HUDEP-2 (cell line): ENCODE data around the gene RGS6.
"Not testable (repeated sequence)": the region's sequence is repeated elsewhere in the genome, so short reads cannot be mapped to it uniquely, and the experiment has no call there.

Experiments used
- DNase-seq, 76 experiments: peaks; one replicate each; lab custom pipeline; 2025; ENCODE audit not compliant: unreplicated experiment in 76 of 76; lab: John Stamatoyannopoulos, UW

RGS6 gene

DNA sequence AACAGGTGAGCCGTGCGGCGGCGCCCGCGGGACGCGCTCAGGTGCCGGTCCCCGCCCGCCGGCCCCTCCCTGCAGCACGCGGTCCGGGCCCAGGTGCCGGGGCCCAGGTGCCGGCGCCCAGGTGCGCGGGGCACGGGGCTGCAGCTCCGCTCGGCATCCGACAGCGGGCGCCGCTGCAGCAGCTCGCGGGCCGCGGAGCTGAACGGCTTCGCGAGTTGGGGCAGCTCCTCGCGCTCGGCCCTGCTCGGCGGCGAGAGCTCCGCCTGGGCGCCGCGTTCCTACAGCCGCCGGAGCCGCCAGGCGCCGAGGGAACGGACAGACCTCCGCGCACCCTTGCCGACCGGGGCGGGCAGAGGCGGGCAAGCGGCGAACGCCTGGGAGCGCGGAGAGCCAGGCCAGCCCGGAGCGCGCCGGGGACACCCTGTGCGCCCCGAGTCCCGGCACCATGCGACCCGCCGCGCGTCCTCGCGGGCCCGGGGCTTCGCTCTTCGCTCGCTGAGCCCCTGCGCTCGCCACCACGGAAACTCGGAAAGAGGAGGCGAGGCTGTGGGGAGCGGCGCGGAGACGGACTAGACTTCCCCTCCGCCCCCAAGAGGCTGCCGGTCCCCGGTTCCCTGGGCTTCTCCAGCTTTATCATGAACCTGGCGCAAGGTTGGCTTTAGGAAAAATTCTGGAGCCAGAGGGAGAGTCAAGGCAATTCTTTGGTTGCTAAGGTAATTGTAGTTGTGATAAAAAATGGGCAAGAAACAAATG, at the start of gene RGS6:
Gene RGS6, plus strand, starts transcription at position 201 of the 753 bp plus-strand sequence.
- DNase-seq, result peak in 46 of 76 experiments; percentile 1 to 63 (median 35)

DNA sequence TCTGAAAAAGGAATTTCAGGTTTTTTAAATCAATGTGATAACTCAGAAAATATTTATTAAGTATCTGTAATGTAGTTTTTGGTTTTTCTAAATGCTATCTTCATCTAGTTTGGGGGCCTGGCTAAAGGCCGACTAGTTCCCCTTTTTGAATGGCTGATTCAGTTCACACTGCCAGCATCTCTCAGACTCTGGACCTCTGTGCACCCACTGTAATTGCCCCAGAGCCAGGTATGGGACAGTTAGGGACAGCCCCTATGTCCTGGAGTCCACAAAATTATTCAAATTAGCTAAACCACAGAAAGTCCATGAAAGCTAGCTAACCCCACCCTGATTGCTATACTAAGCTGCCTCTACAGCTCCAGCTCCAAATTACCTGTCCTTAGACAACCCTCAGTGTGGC, 49.1 kb upstream of the RGS6 start:
- DNase-seq, result no peak

DNA sequence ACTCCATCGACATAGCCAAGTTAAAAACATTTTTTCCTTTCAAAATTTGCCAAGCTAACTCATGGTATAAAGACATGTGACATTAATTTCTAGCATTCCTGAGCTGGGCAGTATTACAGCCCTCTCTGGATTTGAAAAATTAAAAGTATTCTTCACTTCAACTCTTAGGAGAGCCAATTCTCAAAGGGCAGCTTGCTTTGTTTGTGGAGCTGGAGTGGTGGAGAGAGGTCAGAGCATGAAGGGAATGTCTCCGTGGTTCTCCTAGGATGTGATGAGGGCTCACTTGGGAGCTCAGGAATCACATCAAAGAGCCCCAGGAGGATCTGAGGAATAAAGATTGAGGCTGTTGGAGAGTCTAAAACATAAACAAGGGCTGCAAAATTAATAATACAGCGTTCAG, 46.9 kb upstream of the RGS6 start:
- DNase-seq, result no peak

DNA sequence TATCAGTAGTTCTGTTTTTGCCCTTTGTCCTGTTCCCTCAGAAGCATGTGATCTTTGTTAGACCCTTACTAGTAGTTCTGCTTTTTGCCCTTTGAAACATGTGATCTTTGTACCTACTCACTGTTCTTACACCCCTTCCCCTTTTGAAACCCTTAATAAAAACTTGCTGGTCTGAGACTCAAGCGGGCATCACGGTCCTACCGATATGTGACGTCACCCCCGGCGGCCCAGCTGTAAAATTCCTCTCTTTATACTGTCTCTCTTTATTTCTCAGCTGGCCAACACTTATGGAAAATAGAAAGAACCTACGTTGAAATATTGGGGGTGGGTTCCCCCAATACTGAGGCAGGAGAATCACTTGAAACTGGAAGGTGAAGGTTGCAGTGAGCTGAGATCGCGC, 44.4 kb upstream of the RGS6 start:
- DNase-seq, result not testable (repeated sequence)

DNA sequence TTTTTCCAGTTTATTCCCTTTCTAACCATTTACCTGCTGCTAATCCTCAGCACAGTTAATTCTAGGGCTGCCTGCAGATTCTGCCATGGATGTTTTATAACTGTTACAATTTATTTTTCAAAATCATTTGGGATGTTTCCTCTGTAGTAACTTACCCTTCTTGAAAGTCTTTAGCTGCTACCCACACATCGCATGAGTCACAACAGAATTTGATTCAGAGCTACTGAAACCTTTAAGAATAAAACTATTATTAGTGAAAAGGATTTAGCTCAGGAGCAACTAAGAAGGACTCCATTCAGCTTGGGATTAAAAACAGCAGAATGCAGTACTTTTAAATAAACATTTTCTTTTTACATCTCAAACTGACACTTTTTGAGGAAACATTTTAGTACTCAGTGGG, 41.7 kb upstream of the RGS6 start:
- DNase-seq, result no peak

DNA sequence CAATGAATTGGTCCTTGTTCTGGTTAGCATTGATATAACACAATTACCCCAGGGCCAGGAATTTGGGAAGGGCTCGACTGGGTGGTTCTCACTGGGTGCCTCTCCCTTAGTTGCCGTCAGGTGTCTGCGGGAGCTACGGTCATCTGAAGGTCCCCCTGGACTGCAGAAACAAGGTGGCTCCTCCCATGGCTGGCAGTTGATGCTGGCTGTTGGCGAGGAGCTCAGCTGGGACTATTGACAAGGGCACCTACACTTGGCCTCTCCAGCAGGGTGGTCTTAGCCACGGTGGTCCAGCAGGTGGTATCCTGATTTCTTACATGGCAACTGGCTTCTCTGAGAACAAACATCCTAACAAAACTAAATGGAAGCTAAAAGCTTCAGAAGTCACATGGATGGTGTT, 41.0 kb upstream of the RGS6 start:
- no peak for DNase-seq

DNA sequence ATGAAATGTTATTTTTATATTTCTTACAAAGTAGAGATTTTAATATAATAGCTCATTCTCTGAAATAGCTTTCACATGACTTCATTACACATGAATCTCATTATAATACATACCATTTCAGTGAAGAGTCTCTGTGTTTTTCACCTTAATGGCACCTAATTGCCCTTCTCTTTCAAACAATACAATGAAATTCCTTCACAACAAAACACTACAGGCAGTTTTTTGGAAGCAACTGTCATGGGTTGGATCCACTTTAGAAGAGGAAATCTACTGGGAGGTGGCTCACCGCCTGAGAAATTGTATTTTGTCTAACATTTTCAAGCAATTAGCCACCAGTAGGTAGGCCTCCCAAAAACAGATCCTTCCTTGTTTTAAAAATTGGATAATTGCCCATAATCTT, 40.3 kb upstream of the RGS6 start:
- no peak for DNase-seq

DNA sequence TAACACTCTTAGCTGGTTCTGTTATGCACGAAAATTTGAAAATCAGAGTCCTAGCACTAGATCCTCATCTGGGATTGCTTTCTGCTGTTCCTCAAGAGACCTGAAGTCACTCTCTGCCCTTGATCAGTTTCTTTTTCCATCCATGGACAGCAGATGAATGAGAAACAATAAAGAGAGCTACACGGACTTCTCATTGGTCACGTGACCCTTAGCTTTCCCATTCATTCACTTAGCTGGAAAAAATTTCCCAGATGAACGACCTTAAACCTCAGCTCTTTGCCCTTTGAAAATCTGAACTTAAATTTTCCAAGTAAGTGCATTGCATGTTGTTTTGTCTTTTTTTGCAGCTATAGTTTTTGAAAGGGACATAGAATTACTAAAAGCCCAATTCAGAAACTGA, 27.2 kb upstream of the RGS6 start:
- DNase-seq, result no peak

DNA sequence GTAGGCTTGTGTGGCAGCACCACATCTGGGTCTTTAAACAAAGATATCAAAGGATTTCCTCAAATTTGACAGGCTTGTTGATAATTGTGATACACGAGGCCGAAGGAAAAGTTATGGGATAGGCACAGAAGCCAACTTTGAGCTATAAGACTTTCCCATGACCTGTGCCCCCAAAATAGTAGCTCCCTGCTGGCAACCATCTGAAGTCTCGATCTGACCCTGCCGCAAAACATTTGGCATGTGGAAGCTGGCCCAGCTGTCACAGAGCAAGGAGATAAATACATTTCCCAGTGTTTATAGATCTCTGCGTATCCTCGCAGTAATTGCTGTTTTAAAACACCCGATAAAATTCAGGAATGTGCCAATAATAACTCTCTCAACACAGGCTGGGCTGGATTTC, 26.4 kb upstream of the RGS6 start:
- DNase-seq, result no peak

DNA sequence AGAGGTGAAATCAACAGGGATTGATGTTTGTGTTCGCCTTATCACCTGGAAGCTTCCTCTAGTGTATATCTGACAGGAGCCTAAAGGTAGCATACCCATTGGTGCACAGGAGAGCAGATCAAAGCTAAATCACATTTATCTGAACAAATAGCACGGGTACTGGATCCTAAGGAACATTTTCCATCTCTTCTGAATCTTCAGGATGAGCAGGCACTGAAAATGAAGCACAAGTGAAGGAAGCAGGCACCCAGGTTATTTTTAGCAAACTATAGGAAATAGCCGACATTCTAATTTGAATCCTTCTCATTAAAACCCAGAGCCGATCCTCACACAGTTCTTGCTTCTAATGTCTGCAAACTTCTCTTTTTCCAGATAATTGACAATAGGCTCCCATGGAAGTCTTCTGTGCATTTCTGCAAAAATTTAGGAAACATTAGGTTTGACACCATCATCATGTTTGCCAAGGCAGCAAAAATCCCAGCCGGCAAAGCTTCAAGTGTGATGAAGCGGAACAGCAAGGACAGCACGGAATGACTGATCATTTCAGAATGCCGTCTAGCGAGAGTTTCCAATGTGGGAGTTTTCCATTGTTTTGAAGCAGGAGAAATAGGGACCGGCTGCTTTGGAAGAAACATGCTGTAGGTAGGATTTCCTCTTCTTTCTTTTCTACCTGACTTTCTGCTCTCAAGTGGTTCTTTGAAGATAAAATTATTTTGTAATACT, 24.3 kb upstream of the RGS6 start:
- no peak for DNase-seq

DNA sequence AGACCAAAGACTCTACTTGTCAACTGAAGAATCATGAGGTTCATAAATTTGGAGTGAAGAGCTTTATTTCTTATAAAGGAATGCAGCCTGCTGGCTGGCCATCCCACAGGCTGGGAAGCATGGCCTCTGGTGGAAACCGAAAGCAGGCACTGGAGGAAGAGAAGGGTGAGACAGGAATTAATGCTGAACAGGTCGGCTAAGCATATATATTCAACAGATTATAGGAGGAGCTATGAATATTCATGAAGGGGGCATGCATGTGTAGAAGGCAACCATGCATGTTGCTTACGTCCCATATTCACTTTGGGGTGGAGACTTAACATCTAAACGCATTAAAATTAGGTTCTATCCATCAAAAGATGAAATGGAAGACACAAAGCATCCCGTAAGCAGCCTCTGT, 20.6 kb upstream of the RGS6 start:
- no peak for DNase-seq

DNA sequence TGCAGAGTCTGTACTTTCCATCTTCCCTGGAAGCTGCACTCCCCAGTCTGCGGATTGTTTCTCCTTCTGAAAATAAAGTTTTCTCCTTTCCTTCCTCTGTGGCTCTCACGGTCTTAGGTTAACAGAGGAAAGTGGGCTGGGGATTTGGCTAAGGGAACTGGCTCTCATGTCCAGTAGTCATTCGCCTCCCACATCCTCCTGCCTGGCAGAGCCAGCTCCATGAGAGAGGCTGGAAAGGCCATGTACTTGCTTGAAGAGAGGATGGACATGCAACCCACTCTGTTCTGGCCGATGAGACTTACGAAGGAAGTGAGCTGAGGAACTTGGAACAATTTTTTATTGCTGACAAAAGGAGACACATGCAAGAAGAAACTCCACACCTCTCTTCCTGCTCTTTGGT, 18.9 kb upstream of the RGS6 start:
- no peak for DNase-seq

DNA sequence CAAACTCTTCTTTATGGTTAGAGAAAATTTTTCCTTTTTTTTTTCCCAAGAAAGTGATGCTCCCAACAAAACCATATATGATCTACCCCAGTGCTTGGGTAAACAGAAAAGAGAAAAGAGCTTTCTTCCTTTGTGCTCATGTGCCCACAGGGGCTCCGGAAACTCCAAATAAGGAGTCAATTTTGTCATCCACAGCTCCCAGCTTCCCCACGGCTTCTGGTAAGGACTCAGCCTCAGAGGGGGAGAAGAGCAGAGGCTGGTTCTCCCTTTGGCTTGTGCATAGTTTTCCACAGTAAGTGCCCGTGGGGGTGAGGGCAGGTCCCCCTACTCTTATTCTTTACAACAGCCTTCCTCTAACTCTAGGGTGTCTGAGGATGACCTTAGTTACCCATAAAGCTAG, 13.3 kb upstream of the RGS6 start:
- DNase-seq, result no peak

DNA sequence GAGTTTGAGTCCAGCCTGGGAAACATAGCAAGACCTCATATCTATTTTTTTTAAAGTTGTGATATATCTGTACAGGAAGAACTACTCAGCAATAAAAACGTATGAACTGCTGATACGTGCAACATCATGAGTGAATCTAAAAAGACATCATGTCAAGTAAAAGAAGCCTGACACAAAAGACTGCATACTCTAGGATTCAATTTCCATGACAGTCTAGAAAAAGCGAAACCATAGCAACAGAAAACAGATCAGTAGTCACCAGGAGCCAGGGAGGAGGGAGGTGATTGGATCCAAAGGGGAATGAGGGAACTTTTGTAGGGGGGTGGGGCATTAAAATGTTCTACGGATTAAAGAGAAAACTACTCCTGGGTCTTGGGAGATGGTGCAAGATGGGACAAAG, 8.7 kb upstream of the RGS6 start:
- no peak for DNase-seq

DNA sequence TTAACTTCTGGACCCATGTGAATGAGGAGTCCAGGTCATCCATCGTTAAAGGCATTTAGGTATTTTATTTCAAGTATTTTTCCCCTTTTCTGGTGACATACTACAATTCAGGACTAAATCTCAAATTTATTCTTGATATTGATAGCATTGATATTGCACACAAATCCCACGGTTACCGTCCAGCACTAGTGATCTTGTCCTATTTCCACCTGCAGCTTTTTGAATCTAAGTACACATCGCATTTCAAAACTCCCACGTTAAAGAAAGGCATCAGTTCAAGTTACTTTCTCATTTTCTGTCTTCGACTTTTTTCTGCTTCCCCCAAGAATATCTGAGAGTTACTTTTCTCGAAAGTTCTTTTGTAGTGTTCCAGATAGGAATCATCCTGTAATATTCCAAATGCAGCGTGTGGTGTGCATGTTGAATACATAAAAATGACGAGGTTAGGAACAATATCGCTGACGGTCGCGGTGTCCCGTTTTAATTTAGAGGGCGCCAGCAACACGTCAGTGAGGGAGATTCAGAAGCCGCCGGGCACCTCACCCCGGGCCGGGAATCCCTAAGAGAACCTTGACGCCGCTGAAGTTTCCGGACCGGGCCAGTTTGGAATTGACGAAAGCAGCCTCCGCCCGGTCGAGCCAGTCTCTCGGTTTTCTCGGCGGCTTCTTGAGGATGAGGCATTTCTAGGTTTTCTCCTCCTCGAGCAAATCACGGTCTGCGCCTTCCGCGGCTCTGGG, 569 bp upstream of the RGS6 start:
- peak in 24 of 76 experiments; percentile 6 to 38 (median 20) for DNase-seq

DNA sequence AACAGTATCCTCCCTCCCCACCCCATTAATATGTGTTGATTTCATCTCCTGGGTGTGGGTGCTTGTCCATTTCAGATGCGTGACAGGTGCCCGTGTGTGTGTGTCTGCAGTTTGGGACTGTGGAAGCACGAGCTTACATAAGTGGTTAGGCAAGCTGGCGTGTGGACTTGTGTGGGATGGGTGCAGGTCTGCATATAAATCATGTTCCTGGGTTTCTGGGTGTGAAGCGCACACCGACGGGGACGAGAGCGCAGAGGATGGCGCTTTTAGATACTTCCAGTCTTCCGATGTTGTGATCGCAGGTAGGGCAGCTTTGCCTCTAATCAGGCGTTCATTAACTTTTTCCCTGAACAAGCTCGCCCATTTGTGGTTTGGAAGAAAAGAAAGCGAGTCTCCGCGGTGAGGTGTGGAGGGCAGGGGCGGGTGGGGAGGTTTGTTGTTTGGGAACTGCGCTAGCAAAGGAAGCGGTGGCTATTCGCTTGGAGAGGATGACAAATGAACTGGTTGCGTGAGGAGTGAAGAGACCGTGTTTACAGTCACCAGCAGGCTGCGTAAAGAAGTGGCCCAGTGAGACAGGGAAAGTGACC, 865 bp downstream of the RGS6 start:
- DNase-seq, result peak in 18 of 76 experiments; percentile 5 to 45 (median 24)

DNA sequence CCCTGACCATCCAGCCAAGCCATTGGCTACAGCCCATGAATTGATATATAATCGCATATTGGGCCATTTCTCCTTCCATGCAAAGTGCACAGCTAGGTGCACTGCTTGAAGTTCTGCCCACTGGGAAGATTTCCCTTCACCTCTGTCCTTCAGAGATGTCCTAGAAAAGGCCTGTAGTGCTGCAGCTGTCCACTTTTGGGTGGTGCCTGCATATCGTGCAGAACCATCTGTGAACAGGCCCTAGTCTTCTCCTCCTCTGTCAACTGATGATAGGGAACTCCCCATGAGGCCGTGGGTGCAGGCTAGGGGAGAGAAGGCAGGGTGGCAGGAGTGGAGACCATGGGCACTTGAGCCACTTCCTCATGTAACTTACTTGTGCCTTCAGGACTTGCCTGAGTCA, 6.0 kb downstream of the RGS6 start:
- peak in 70 of 76 experiments; percentile 15 to 86 (median 50) for DNase-seq

DNA sequence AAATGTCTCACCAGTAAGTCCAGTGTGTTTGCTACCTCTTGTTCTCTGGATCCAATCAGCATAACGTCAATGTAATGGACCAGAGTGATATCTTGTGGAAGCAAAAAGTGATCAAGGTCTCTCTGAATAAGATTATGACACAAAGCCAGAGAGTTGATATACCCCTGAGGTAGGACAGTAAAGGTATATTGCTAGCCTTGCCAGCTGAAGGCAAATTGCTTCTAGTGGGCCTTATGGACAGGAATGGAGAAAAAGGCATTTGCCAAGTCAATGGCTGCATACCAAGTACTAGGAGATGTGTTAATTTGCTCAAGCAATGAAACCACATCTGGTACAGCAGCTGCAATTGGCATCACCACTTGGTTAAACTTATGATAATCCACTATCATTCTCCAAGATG, 7.1 kb downstream of the RGS6 start:
- DNase-seq, result not testable (repeated sequence)

DNA sequence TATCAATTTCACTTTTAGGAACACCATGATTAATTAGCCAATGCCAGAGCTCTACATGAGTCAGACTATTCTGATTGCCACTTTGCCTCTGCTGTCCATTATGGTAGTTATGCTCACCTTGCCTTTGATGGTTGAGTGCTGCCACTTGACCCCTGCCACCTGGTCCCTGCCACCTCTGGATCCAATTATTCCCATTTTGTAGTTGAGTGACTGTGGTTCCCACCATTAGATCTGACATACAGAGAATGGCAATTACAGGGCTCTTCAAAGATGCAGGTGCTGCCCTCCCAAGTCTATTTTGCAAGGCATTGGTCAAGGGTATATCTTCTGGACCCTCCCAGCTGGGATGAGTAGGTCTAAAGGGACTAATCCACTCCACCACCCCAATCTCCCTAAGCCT, 8.3 kb downstream of the RGS6 start:
- DNase-seq, result not testable (repeated sequence)

DNA sequence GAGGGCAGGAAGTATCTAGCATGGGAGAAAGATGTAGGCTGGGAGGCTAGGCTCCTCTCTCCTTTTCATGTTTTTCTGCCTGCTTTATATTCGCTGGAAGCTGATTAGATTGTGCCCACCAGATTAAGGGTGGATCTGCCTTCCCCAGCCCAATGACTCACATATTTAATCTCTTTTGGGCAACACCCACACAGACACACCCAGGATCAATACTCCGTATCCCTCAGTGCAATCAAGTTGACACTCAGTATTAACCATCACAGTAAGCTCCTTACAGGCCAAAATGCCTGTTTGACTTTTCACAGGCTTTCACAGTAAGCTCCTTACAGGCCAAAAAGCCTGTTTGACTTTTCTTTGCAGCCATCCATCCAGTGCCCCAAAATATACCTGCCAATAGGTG, 9.4 kb downstream of the RGS6 start:
- DNase-seq, result peak in 40 of 76 experiments; percentile 5 to 74 (median 36)
